GM19240 (cell line): Measurements from ENCODE around the gene CELF2.
"Not testable (repeated sequence)": the region's sequence is repeated elsewhere in the genome, so short reads cannot be mapped to it uniquely, and the experiment has no call there.

Experiments used
- DNase-seq: peaks from one replicate; pipeline ENCODE4 v3.0.0; 2011; ENCODE audit warnings: low spot score; ENCODE audit not compliant: insufficient read length

CELF2 gene

DNA sequence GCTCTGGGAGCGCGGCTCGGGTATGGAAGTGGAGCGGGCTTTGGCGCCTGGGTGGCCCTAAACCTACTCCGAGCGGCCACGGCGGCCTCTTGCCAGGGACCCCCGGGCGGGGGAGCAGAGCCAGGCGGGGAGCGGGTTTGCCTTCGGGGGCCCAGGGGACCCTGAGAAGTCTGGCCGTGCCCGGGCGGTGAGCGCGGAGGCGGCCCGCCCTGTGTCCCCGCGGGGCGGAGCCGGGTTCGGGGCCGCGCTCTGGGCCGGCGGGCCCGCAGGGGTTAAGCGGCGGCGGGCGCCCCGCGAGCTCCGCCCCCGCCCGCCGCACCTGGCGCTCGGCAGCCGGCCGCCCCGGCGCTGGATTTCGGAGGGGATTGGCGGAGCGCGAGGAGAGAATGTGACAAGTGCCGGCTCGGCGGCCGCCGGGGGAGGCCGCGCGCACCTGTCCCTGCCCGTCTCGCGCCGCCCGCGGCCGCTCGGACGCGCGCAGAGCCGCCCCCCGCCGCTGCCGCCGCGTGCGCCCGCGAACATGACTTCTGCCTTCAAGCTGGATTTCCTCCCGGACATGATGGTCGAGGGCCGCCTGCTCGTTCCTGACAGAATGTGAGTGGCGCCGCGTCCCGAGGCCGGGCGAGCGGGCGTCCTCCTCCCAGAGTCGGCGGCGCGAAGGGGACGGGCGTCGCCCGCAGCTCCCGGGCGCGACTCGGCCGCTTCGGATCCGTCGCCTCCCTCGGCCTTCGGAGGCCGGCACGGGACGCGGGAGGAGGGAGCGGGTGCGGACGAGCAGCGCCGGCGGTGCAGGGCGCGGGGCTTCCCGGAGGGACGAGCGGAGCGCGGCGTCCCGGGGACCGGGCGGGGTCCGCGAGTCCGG, at the start of gene CELF2:
CELF2 (plus strand) TSS at position 303 of the 862 bp plus-strand sequence; CDS start at position 521, 218 bp downstream.
- peak; percentile 15 for DNase-seq

DNA sequence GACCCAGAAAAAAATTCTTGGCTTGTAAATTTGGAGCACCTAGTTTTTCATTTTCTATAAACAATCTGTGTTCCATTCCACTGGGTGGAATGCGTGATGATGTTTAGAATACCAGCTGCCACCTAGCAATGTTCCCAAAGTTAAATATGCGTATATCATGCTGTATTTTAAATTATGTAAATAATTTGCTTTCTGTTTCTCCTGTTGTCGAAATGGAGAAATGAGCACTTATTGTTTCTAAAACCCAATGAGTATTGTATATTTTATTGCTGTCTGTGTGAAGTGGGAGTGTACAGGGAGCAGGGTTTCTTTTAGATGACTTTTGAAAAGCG, 49.4 kb upstream of the CELF2 start:
- no peak for DNase-seq

DNA sequence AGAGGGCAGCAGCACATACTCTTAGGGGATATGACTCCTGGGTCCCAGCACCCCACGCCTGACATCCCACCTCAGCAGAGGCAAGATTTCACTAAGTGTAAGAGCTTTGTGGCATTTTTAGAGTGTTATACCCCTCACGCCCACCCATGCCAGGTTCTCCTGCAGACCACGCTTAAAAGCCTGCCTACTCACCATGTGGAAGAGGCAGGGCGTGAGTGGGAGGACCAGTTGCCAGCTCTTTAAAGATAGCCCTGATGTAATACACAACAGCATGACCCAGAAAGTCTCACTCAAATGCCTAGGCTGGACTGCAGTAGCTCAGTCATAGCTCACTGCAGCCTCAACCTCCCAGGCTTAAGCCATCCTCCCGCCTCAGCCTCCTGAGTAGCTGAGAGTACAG, 44.4 kb upstream of the CELF2 start:
- DNase-seq: no peak

DNA sequence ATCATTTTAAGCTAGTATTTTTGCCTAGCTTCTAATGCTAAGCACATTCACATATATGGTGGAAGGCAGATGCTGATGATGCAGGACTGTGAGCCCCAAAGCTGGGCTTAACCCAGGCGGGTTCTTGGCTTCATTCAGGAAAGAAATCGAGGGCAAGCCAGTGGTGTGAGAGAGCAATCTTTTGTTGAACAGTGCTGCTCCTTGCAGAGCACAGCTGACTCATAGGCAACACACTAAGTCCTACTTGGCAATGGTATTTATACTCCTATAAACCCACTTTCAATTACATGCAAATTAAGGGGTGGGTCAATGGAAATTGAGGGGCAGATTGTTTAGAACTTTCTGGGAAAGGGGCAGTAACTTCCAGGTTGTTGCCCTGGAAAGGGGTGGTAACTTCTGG, 42.0 kb upstream of the CELF2 start:
- DNase-seq: no peak

DNA sequence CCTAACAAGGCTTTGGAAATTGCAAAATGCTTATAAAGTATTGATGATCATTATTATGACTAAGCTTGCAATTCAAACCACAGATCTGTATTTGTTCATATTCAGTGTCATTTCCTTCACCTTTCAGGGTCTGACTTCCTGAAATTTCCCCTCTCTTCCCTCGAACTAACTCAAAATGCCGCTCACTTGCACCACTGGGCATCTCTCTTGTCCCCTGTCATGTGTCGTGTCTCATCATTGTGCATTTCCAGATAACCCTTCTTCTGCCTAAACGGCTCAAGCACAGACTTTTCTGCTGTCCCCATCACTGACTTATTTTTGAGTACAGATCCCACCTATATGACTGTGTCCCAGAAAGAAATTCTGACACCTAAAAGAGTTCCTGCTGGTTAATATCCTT, 41.0 kb upstream of the CELF2 start:
- DNase-seq: no peak

DNA sequence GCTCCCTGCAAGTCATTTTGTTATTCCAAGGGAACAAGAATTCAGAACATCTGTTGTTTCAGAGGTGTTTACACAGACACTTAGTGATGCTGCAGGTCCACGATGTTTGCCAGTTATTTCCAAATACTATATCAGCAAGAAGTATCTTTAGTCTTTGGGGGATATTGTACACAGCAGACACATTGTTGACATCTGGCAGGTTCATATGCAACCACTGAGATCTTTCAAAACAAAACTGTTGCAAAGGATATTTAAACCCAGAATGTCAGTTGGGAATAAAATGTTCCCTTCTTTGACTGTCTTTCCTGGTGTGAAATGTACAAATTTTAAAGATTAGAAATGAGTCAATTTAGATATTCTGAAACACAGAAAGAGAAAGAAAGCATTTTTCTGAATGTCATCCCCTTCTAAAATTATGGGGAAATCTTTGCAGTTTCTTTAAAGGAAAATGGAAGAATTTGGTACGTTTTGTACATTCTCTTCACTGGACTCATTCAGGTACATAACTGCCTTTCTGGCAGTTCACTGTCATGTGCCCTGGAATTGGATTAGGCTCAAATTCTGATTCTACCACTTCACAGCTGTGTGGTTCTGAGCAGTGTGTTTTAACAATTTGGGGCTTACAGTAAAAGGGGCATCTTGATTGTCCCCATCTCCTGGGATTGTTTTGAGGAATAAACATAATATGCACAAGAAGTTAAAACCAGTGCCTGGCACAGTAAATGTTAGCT, 40.3 kb upstream of the CELF2 start:
- no peak for DNase-seq

DNA sequence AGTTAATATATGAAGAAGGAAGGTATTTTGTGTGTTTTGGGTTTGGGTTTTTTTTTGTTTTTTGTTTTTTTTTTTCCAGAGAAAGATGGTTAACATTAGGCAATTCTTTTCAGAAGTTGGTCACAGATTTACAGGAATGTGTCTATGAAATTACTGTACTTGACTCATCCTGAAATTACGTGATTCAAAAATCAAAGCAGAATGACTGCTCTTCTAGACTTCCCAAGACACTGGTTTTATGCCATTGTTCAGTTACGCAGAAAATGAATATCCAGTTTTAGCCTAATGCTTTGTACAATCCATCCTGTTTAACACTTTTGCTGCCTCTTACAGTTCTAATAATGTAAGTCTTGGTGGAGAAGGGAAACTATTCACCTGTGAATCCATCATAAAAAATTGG, 39.7 kb upstream of the CELF2 start:
- no peak for DNase-seq

DNA sequence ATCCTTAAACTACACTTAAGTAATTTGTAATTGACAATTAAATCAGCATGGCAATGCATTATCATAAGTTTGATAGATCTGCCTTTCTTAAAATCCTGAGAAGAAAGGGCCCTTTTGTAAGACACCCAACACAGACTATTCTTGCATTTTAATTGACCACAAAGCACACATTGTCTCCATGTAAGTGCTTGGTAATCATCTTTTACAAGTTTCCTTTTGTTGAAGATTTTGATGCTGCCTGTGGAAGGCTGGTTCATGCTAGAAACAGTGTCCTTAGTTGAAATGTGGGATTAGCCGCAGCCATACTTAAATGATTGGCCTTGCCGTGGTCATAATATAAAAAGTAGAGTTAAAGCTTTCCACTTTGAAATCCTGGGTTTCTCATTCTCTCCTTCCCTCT, 32.3 kb upstream of the CELF2 start:
- DNase-seq: no peak

DNA sequence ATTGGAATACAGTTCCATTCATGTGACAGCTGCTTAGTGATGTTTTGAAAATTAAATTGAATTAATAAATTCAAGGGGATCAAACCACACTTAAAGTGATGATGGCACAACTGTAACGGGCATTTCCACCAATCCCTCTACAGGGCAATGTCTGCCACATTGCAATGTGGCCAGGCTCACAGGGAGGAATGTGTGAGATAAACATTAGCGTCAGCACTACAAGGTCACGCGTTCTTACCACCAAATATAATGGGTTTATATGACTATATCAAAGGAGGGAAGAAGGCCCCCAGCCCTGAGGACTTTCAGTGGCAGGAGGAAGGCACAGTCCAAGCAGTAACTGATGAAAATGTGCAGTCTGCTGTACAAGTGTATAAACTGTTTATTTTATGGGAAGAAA, 31.1 kb upstream of the CELF2 start:
- no peak for DNase-seq

DNA sequence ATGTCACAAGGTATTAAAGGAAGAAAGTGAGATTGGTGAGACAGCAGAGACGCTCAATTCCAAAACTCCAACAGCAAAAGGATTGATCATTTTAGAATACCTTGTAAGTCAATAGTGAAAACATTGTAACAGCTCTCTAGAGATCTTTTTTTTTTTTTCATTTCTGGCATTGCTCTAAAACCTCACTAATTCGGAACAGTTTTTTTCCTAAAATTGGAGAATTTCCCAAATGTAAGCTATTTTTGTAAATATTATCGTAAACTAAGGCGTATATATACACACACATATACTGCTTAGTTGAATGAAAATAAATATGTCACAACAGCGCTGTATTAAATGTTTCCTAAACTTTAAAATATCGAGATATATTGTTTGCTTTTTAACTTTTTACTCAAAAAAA, 30.6 kb upstream of the CELF2 start:
- no peak for DNase-seq

DNA sequence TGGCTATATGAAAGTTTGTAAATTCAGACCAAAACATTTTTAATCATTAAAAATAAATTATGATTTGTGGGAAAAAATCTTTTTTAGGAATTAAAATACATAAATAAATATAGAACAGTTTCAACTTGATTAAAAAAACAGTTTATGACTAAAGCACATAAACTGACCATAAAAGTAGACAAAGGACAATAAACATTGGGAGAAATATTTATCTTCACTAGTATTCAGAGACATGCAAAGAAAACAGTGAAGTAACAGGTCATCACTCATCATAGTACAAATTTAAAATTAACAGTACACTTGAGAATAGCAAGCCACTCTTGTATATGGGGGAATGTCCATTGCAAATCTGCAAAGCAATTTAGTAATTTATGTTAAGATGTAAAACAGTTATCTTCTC, 28.0 kb upstream of the CELF2 start:
- DNase-seq: no peak

DNA sequence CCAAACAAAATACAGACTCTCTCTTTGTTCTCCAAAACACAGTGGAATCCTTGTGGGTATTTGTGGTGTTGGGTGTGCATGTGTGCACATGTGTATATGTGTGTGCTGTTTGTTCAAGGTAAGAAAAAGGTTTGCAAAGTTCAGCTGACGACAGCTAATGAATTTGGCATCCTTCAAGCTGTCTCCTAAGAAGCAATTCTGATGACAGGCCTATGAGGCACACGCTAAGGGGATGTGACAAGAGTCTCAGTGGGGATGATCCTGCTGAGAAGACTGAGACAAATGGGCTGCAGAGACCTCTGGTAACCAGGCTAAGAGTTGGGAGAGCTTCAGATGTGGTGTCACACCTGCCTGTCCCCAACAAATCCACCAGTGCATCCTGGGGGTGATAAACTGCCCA, 26.5 kb upstream of the CELF2 start:
- DNase-seq: no peak

DNA sequence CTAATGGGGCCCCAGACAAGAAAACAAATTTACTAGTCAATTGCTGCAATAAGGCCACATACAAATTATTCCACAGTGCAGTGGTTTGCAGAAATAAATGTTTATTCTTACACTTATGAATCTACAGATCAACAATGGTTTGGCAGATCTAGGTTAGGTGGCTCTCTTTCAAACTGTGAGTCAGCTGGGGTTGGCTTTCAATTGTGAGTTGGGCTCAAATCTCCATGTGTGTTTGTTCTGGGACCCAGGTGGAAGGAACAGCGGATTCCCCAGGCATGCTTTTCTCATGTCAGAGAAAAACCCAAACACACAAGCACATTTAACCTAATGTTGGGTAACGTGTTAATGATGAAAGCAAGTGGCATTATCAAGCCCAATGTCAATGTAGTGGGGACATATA, 25.6 kb upstream of the CELF2 start:
- DNase-seq: no peak

DNA sequence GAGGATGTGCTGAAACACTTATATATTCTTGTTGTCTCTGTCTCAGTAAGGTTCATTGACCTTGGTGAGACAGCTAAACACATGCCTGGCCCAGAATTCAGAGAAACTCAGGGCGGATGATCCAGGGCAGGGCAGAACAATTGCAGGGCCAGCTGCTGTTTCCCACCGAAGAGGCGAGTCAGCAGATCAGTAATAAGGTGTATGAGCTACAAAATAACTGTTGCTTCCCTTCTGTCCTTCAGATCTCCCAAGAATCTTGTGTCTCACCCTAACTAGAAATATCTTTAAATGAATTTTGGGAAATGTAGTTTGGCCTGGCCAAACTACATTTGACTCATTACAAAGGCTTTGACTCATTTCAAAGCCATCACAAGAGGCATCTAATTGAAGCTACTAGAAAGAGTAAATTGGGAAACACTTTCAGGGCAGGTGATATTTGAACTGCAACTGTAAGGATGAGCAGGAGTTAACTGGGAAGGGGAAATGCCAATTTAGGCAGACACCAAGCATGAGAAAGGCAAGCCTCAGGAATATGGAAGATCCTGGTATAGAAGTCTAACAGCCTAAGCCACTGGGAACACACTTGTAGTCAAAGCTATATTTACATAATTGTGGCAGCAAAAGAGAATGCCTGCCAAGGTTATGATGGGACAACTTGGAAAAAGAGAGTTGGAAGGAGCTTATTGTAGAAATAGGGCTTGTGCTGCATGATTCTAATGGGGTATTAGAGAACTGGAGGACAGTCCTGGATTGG, 24.5 kb upstream of the CELF2 start:
- DNase-seq: no peak

DNA sequence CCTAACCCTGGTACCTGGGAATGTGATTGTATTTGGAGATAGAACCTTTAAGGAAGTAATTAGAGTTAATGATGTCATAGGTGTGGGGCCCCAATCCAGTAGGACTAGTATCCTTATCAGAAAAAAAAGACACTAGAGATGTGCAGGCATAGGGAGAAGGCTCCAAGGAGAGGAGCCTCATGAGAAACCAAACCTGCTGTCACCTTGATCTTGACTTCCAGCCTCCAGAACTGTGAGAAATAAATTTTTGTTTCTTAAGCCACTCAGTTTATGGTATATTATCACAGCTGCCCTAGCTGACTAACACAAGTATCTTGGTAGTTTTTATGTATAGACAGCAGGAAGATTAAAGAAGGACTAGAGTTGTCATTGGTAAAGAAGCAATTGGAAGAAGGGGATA, 23.9 kb upstream of the CELF2 start:
- no peak for DNase-seq

DNA sequence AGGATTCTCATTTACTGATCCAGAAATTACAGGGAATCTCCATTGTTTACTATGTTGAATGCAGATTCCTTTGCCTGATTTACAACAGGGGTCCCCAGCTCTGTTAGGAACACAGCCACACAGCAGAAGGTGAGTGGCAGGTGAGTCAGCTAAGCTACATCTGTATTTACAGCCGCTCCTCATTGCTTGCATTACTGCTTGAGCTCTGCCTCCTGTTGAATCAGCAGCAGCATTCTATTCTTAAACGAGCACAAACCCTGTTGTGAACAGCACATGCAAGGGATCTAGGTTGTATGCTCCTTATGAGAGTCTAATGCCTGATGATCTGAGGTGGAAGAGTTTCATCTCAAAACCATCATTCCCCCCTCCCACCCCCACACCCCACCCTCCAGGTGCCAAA, 23.3 kb upstream of the CELF2 start:
- no peak for DNase-seq

DNA sequence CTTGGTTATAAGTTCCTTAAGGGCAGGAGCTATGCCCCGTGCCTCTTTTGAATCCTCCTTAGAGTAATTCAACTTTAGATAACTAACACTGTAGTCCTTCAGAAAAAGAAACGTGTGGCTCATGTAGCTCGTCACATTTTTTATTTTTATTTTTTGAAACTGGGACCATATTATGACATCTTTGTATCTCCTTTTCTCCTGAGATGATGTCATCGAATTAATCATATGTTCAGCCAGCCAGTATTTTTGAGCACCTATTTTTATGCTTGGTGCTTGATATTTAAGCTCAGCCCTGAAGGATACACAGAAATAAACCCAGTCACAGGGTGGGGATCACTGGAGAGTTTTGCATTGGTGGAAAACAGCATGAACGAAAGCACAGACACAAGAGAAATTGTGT, 22.6 kb upstream of the CELF2 start:
- no peak for DNase-seq

DNA sequence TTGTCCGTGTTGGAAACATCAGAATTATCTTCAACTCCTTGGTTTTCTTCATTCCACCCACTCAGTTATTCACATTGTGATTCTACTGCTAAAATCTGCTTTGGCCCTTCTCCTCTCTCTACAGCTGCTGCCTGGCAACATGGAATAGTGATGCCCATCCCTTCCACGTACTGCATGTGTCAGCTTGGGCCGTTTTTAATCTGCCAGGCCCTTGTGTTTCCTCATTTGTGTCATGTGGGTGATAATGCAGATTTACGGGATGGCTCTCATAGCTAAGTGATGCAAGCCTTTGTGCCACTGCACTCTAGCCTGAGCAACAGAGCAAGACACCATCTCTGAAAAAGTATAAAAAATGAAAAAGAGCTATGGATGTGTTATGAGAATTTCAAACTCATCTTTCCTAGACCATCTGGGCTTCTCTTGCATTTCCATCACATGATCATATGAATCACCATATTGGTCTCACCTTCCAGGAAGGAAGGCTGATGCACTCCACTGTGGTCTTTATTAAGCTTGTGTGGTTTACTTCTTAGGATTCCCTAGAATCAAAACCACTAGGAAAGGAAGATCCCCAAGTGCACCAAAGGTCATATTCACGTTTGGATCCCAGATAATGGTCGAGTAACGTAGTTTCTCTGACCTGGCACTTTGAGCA, 20.6 kb upstream of the CELF2 start:
- DNase-seq: no peak

DNA sequence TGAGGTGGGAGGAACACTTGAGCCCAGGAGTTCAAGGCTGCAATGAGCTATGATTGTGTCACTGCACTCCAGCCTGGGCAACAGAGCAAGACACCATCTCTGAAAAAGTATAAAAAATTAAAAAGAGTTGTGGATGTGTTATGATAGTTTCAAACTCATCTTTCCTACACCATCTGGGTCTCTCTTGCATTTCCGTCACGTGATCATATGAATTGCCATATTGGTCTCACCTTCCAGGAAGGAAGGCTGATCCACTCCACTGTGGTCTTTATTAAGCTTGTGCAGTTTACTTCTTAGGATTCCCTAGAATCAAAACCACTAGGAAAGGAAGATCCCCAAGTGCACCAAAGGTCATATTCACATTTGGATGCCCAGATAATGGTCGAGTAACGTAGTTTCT, 18.2 kb upstream of the CELF2 start:
- not testable (repeated sequence) for DNase-seq

DNA sequence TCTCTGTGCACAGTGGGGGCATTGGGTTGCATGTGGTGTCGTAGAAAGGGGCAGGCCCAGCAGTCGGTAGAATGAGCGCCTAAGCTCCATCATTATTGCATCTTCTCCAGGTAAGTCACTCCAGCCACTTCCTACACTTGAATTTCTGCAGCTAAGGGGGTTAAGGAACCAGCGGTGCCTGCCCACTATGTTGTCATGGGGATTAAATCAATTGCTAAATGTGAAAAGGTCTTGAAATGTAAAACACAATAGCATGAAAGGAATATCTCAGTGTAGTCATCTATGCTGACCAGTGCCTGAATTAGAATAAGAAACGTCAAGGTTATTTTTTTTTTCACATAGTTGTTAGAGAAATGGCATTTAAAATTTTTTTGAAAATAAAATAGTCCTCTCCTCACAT, 15.2 kb upstream of the CELF2 start:
- no peak for DNase-seq

DNA sequence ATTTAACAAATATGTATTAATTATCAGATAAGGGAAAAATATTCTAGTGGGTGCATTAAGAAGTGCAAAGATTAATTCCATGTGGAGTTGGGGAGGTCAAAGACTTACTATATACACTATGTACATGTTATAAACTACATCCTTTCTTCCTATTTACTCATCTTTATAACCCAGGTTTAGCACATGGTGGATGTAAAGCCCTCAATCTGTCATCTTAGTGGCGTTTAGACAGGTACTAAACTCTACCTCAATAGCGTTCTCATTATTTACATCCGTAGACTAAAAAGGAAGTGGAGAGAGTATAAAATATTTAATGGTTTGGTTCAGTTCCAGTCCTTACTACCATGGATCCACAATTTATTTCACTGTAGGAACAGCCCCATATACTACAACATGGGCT, 14.8 kb upstream of the CELF2 start:
- no peak for DNase-seq

DNA sequence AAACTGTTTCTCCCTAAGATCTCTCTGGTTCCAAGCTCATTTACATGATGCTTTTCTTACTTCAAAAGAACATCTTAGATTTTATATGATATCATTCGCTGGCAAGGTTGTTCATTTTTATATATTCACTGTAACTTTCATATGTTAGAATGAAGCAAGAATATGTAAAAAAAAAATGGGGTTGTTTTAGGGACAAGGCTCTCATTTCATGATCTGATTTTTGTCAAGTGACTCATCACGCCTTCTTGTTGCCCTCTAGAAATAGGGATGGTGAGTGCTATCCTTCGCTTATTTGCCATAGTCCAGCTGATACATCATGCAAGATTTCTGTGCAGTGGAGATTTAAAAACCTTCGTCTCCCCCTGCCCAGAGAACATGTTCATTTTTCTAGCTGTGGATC, 14.0 kb upstream of the CELF2 start:
- no peak for DNase-seq
